Urothelium cell line (cell line): Measurements from ENCODE around the gene NAPSA.
"Not testable (repeated sequence)": the region's sequence is repeated elsewhere in the genome, so short reads cannot be mapped to it uniquely, and the experiment has no call there.

Source experiments
- DNase-seq: peaks from one replicate; pipeline ENCODE4 v3.0.0; 2011; ENCODE audit warnings: low spot score, mixed read lengths
- FAIRE-seq: peaks from 2 replicates; lab custom pipeline; 2011; peaks lifted over from hg19 to GRCh38; lab: Jason Lieb, UNC

The NAPSA gene

DNA sequence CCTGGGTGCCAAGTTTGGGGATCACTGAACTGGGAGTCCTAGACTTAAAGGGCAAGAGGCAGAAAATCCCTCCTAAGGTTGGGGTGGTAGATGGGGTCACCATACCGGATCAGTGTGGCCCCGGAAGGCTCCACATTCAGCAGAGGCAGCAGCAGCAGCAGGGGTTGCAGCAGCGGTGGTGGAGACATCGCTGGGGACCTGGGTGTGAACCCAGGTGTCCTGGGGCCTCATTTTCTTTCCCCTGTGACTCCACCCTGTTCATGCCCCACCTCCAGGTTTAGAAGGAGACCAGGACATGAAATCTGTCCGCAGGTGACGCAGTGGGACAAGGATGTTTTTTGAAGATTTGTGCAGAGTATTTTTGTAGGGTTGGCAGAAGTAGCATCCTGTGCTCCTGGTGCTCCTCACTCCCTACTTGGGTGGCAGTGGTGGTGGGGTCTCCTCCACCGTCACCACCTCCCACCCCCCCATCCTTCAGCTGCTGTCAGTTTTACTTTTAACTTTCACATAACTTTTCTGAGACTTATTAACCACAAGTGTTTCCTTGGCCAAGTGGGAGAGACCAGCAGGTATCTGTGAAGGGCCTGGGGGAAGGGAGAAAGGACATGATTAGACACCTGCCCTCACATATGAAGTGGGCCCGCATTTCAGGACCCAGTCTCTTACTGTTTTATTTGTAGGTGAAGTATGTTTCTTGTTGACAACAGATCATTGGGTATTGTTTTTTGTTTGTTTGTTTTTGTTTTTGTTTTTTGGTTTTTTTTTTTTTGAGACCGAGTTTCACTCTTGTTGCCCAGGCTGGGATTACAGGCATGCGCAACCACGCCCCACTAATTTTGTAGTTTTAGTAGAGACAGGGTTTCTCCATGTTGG lies at the start of gene NAPSA:
TSS of gene NAPSA (minus strand) at position 206 of the 873 bp plus-strand sequence. CDS start at position 188, 18 bp downstream.
- no peak for FAIRE-seq
- DNase-seq, result no peak

GRCh38 chr19:50413531-50413930 lies 48.1 kb upstream of the NAPSA start:
- DNase-seq, result no peak
- no peak for FAIRE-seq

DNA sequence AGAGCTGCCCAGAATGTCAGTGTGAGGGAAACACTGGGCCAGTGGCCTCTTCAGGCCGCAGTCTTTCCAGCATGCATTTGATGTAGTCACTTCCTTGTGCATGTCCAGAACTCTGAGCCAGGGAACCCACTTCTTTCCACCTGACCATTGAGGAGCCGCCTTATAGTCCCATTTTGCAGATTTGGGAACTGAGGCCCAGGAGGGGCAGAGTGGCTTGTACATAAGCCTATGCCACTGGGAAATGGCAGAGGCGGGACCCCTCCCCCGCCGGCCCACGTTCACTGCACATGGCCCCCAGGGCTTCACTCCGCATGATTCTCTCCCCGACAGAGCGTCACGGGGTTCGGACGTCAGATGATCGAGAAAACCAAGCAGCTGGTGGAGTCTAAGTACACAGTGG lies 47.7 kb upstream of the NAPSA start:
- no peak for DNase-seq
- no peak for FAIRE-seq

- FAIRE-seq (no peak), DNase-seq (no peak)
Measured at GRCh38 chr19:50412419-50412818, 47.0 kb upstream of the NAPSA start.

DNA sequence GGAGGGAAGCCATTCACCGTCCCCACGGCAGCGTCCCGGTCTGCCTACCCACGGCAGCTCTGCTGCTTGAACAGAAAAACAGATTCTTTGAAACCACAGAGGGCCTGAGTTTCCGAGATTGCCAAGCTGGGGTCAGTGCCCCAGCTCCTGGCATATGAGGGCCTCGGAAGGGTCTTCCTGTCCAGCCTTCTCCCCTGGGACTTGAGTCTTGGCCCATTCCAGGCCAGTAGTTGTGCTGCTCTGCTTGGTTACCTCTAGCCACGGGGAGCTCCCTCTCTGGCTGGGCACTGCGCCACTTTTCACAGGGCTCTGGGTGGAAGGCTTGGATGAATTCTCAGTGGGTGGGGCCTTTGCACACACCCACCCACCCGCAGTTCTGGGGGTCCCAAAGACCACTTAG lies 44.7 kb upstream of the NAPSA start:
- DNase-seq, result no peak
- FAIRE-seq, result no peak

GRCh38 chr19:50409347-50409746 lies 43.9 kb upstream of the NAPSA start:
- FAIRE-seq, result no peak
- no peak for DNase-seq

DNA sequence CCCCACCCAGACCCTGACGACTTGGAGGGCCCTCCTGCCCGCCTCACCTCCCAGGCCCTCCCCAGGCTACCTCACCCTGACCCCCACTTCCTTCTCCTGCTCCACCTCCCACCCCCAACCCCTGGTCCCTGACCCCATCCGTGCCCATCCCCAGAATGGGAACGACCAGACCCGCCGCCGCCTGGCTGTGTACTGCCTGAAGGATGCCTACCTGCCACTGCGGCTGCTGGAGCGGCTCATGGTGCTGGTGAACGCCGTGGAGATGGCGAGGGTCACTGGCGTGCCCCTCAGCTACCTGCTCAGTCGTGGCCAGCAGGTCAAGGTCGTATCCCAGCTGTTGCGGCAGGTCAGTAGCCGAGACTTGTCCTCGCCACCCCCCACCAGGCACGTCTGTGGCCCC lies 41.4 kb upstream of the NAPSA start:
- no peak for DNase-seq
- no peak for FAIRE-seq

- FAIRE-seq (no peak), DNase-seq (no peak)
Measured at GRCh38 chr19:50406156-50406820, 40.8 kb upstream of the NAPSA start.

GRCh38 chr19:50402544-50403301 lies 37.3 kb upstream of the NAPSA start:
- no peak for FAIRE-seq
- no peak for DNase-seq

- FAIRE-seq (no peak), DNase-seq (no peak)
Measured at GRCh38 chr19:50401605-50402450, 36.4 kb upstream of the NAPSA start.

DNA sequence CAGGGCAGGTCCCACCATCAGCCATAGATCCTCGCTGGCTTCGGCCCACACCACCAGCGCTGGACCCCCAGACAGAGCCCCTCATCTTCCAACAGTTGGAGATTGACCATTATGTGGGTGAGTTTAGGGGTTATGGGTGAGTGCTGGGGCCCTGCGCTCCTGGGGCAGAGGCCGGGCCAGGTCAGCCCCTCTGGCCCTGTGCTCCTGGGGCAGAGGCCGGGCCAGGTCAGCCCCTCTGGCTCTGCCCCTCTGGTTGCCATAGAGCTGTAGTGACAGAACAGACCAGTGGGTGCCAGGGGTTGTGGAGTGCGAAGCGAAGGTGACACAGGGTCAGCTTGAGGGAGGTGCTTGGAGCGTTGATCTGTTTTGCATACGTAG lies 33.9 kb upstream of the NAPSA start:
- FAIRE-seq, result no peak
- DNase-seq, result no peak

DNA sequence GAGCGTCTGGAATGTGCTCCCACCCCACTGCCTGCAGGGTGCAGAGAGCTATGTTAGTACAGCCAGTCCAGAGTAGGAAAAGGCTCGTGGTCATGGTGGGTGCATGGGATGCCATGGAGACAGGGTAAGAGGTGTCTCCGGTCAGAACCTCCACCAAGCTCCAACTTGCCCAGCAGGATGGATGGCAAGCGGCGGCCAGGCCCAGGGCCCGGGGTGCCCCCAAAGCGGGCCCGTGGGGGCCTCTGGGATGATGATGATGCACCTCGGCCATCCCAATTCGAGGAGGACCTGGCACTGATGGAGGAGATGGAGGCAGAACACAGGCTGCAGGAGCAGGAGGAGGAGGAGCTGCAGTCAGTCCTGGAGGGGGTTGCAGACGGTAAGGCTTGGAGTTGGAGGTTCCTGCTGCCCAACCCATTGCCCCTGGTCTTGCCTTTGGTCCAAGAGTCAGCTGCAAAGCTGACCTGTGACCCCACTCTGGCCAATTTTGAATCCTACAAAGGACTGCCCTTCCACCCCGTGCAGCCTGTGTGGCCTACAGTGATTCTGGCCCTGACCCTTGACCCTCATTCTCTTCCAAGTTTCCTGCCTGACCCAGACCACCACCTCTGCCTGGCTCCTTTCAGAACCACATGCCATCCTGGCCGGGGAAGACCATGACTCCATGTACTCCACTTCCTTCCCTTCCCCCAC lies 33.4 kb upstream of the NAPSA start:
- DNase-seq (no peak), FAIRE-seq (no peak)

GRCh38 chr19:50394017-50394416 lies 28.6 kb upstream of the NAPSA start:
- DNase-seq, result no peak
- no peak for FAIRE-seq

GRCh38 chr19:50393589-50393988 lies 28.1 kb upstream of the NAPSA start:
- FAIRE-seq, result no peak
- DNase-seq, result no peak

DNA sequence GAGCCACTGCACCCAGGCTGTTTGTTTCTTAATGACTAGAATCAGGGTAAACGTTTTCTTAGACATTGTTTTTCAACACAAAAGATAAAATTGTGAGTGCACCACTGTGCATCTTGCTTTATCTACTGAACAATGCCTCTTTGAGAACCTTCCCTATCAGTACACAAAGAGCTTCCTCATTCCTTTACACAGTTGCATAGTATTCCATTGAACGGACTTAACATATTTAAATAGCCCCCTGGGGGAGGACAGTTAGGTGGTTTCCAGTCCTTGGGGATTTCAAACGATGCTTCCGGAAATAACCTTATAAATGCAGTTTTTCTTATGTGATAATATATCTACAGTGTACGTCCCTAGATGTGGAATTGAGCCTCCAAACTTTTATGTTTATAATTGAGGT lies 27.3 kb upstream of the NAPSA start:
- no peak for FAIRE-seq
- no peak for DNase-seq

GRCh38 chr19:50390952-50391351 lies 25.5 kb upstream of the NAPSA start:
- not testable (repeated sequence) for DNase-seq, FAIRE-seq

DNA sequence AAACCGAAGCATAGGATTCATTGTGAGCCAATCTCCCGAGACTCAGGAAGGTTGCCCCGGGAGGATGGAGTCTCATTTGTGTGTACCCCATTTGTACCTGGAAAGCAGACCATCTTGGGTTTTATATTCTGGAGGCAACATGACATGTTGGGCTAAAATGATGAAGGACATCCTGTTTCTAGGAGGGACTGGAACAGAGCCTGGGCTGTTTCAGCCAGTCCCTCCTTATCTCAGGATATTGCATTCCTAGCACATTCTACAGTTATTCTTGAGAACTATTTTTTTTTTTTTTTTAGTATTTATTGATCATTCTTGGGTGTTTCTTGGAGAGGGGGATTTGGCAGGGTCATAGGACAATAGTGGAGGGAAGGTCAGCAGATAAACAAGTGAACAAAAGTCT lies 24.9 kb upstream of the NAPSA start:
- DNase-seq, FAIRE-seq: not testable (repeated sequence)

DNA sequence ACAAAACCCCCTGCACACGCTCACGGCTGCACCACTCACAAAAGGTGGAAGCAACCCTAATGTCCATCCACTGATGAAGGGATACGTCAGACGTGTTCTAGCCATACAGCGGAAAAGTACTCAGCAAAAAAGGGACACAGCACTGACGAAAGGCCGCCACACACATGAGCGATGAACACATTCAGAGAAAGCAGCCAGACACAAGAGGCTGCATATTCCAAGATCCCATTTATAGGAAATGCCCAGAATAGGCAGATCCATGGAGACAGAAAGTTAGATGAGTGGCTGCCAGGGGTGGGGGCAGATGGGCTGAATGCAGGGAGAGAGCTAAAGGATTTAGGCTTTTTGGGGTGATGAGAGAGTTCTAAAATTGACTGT lies 22.4 kb upstream of the NAPSA start:
- no peak for FAIRE-seq
- DNase-seq, result no peak

DNA sequence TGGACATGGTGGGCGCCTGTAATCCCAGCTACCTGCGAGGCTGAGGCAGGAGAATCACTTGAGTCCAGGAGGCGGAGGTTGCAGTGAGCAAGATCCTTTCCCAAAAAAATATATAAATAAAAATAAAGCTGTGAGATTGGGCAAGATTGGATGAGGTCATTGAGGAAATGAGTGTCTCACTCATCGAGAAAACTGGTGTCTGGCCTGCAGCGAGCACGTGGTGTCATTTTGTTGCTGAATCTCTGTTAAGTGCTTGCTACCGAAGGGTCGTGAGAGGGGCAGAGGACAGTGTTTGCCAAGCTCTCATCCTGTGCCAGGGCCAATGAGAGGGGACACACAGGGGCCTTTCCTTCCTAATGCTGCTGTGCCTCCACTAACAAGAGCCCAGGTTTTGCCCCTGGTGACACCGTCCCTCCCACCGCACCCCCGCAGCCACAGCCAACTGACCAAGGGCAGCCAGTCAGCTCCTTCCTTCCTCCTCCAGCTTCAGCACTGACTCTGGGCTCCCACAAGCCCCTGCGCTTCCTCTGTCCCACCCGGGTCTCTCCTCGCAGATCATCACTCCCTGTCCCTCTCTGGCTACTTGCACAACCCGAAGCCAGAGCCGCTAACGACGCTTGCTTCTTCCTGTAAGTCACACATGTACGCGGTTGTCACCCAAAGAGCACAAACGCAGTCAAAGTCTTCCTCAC lies 21.9 kb upstream of the NAPSA start:
- no peak for FAIRE-seq
- DNase-seq, result no peak
